ENCODE results near the gene ACSL6.

DNA sequence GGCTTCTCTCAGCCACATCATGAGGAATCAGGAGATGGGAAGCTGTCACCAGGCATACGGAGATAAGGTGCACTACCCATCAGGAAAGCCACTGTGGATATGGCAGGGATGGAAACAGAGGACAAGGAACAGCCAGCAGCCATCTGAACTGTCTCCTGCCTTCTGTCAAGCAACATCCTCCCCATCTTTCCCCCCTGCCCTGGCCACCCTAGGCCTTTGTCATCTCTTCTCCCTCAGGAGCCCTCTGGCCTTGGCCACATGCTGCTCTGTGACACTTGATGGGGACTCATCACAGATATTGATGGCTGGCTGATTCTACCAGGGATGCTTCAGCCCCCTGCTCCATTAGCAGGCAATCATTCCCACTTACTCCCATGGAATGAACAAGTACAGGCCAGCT lies 44.9 kb downstream of the ACSL6 start:
- TF ChIP-seq, protein P1, sequence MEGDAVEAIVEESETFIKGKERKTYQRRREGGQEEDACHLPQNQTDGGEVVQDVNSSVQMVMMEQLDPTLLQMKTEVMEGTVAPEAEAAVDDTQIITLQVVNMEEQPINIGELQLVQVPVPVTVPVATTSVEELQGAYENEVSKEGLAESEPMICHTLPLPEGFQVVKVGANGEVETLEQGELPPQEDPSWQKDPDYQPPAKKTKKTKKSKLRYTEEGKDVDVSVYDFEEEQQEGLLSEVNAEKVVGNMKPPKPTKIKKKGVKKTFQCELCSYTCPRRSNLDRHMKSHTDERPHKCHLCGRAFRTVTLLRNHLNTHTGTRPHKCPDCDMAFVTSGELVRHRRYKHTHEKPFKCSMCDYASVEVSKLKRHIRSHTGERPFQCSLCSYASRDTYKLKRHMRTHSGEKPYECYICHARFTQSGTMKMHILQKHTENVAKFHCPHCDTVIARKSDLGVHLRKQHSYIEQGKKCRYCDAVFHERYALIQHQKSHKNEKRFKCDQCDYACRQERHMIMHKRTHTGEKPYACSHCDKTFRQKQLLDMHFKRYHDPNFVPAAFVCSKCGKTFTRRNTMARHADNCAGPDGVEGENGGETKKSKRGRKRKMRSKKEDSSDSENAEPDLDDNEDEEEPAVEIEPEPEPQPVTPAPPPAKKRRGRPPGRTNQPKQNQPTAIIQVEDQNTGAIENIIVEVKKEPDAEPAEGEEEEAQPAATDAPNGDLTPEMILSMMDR (IDR thresholded peaks at IDR 0.05; ENCODE audit: poor library complexity) = no peak
- TF ChIP-seq EZH2 (IDR thresholded peaks at IDR 0.05; ENCODE audit: borderline replicate concordance) = no peak

Measured in hepatocyte (in vitro differentiated cells).